LNCaP clone FGC (cell line): ENCODE data around the gene MLC1.

Source experiments
- DNase-seq: peaks from one replicate; pipeline ENCODE4 v3.0.0-alpha.2; 2011; ENCODE audit warnings: low read depth
- H3K4me3 ChIP-seq: 2 replicates; pipeline ENCODE4 v1.5.1; 2011; ENCODE audit warnings: mild to moderate bottlenecking, low read depth, low read length, control low read depth
- TF ChIP-seq, protein P1 (sequence below): IDR thresholded peaks from 2 replicates; pipeline ENCODE4 v1.5.1; 2012; ENCODE audit warnings: mild to moderate bottlenecking; ENCODE audit not compliant: control insufficient read depth, insufficient read depth; ENCODE audit errors: extremely low read depth

Gene MLC1

DNA sequence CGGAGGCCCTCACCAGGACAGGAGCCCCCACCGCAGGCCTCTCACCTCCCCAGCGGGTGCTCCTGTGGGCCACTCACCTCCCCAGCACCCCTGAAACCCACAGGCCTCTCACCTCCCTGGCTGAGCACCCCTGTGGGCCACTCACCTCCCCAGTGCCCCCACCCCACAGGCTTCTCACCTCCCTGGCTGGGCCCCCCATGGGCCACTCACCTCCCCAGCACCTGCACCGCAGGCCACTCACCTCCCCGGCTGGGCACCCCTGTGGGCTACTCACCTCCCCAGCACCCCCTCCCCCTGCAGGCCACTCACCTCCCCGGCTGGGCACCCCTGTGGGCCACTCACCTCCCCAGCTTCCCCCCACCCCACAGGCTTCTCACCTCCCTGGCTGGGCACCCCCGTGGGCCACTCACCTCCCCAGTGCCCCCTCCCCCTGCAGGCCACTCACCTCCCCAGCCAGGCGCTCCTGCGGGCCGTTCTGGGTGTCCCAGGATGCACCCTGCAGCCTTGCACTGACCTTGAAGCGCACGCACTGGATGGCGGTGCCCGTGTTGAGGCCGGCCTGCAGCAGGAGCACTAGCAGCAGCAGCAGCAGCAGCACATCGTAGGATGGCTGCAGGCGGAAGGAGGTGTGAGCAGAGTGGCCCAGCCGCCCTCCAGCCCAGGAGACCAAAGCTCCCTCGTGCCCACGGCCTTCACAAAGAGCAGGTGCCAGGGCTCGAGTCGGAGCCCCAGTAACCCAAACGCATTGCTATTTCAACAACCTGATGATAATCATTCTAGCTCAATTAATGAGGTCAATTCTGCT is 21.4 kb downstream of the MLC1 start:
- no peak overlapping the region for H3K4me3 ChIP-seq
- no peak for DNase-seq
- TF ChIP-seq, protein P1, sequence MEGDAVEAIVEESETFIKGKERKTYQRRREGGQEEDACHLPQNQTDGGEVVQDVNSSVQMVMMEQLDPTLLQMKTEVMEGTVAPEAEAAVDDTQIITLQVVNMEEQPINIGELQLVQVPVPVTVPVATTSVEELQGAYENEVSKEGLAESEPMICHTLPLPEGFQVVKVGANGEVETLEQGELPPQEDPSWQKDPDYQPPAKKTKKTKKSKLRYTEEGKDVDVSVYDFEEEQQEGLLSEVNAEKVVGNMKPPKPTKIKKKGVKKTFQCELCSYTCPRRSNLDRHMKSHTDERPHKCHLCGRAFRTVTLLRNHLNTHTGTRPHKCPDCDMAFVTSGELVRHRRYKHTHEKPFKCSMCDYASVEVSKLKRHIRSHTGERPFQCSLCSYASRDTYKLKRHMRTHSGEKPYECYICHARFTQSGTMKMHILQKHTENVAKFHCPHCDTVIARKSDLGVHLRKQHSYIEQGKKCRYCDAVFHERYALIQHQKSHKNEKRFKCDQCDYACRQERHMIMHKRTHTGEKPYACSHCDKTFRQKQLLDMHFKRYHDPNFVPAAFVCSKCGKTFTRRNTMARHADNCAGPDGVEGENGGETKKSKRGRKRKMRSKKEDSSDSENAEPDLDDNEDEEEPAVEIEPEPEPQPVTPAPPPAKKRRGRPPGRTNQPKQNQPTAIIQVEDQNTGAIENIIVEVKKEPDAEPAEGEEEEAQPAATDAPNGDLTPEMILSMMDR = no peak

DNA sequence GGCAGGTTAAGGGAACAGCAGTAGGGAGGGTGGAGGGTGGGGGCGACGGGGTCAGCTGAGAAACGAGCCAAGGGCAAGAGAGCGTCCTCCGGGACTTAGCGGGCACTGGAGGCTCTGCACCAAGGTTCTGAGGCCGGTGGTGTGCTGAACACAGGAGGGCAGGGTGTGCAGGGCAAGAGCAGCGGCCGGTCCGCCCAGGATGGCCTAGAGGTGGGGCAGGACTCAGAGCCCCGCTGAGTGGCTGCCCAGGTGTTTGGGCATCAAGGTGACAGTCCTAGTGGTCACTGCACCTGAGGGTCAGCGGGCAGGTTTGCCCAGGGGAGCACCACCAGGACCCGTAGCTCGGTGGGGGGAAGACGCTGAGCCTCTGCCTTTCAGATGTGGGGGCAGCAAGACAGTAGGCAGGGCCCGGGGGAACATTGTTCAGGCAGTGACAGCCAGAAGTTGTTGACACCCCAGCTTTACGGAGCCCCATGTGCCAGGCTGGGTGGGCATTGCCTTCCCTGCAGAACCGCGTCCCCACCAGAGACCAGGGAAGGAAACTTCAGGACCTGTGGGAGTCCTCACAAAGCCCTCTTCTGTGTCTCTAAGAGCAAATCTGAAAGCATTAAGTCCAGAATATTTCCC is 22.6 kb downstream of the MLC1 start:
- TF ChIP-seq, protein P1 = no peak
- no peak overlapping the region for H3K4me3 ChIP-seq
- DNase-seq = no peak

GRCh38 chr22:50061824-50062355 is 23.3 kb downstream of the MLC1 start:
- TF ChIP-seq, protein P1 = no peak
- DNase-seq = no peak
- no peak overlapping the region for H3K4me3 ChIP-seq

DNA sequence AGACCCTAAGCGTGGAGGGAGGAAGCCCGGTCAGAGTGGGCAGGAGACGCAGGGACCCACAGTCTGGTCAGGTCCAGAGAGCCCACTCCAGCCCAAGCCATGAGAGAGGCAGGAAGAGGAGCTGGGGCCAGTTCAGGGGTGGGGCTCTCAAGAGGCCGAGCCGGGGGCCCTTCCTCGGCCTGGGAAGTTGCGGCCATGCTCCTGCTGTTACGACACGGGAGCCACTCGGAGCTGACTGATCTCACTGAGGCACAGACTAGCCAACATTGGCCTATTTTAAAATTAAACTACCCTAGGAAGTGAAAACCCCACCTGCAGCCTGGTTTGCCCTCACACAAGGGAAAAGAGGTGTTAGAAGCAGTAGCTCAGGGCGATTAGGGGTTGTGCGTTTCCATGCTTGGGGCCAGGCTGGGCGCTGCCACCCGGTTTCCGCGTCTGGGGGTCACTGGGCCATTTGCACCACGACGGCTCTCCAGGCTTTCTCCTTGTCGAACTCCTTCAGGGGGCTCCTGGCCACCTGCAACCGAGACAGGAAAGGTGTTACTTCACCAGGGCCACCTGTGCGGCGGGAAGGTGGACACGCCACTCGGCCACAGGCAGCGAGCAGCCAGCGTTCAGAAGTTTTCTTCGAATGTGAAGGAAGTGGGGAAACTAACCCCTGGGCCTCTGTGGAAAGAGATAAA is 23.9 kb downstream of the MLC1 start:
- TF ChIP-seq, protein P1 = no peak
- DNase-seq = no peak
- H3K4me3 ChIP-seq = no peak overlapping the region

DNA sequence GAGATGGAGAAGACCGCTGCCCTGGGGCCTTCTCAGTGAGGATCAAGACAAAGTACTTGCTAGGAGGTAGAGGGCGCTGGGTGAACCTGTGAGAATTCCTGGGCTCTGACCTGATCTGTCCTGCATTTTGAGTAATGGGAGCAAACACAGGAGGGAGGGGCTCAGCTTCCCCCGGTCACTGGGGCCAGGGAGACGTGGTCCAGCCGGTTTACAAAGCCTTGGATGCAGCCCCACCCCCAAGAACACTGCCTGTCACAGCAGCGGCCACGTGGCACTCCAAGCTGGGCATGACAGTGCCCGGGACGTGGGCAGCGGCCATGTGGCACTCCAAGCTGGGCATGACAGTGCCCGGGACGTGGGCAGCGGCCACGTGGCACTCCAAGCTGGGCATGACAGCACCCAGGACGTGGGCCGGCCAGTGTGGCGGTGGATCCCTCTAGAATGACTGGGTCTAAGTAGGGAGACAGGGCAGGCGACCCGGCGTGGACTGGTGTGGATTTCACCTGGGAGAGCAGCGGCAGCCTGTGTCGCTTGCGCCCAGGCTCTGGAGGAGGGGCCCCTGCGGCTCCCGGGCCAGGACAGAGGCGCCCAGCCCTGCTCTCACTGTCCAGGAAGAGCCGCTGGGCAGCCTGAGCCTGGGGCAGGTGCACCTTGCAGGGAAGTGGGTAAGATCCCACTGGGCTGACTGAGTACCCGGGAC is 24.6 kb downstream of the MLC1 start:
- no peak overlapping the region for H3K4me3 ChIP-seq
- TF ChIP-seq, protein P1 = no peak
- DNase-seq = peak; percentile 8

- H3K4me3 ChIP-seq = no peak overlapping the region
- DNase-seq = no peak
- TF ChIP-seq, protein P1 = no peak
Measured at GRCh38 chr22:50059881-50060262, 25.4 kb downstream of the MLC1 start.
